ENCODE data around the gene MAB21L1. TPM values are rescaled to one million over a fixed set of nuclear protein-coding genes. Genes with fewer than 3 reads are reported as not detected.

Gene MAB21L1
- total RNA-seq, 2 donors from 2014 or later = 0.14 to 0.46 TPM

DNA sequence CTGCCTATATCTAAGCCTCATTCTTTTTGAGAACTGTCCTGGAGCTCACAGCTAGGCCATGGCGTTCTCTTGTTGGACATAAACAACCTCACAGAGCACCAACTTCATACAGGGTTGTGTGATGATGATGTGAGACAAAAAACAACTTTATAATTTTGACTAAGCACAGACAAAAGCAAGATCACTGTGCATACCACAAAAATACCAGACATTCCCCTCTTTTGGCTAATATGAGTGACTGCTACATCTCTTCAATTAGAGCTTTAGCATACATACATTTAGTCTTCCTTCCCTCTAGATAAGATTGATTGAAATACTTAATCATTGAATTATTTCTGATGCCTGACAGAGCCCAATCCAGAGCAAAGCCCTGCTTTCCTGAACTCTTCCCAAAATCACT is 8.3 kb downstream of the MAB21L1 start:
- intact Hi-C loops (cut with DNase I) = no loop called here
- no peak for DNase-seq (ENCODE audit: low spot score)

DNA sequence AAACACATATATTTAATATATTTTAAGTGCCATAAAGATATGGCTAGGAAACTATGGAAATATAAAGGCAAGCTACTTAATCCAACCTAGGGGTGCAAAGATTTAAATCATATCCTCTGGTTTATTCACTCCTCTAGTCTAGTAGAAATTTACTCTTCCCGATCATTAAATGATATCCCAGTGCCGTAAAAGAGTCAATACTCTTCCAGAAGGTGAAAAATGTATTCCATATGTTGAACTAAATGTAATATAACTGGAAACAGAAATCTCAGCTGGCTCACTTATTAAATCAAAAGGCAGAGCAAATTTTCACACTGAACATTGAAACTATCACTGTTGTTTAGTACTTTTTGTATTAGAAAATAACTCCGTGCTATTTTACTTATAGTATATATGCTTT is 11.1 kb downstream of the MAB21L1 start:
- DNase-seq (ENCODE audit: low spot score) = no peak
- intact Hi-C loops (cut with DNase I) = no loop called here

DNA sequence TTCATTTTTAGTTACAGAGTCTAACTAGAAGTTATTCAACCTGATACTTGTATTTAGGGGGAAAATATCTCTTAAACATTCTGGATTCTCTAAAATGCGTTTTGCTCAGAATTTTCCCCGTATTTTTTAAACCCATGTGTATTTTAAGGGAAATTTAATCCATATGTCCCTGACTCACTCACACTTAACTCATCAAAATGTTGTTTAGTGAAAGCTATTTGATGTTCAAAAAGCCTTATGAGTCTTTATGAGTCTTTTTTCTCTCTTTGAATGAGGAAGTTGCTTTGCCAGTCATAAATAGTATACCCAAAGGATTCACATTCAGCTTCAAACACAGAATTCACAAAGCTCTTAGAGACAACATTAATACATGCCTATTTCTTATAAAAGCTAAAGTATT is 16.4 kb downstream of the MAB21L1 start:
- DNase-seq (ENCODE audit: low spot score) = no peak
- intact Hi-C loops (cut with DNase I) = no loop called here

DNA sequence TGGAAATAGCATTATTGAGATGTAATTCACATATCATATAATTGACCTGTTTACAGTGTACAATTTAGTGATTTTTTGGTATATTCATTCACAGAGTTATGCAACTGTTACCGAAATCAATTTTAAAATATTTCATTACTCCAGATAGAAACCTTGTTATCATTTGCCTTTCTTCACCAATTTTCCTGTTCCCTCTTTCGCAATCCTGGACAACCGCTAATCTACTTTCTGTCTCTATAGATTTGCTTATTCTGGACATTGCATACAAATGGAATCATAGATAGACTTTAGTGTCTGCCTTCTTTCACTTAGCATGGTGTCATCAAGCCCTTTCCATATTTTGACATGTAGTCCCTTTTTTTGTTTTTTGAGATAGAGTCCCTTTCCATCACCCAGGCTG is 19.2 kb downstream of the MAB21L1 start:
- intact Hi-C loops (cut with DNase I) = no loop called here
- DNase-seq (ENCODE audit: low spot score) = no peak

DNA sequence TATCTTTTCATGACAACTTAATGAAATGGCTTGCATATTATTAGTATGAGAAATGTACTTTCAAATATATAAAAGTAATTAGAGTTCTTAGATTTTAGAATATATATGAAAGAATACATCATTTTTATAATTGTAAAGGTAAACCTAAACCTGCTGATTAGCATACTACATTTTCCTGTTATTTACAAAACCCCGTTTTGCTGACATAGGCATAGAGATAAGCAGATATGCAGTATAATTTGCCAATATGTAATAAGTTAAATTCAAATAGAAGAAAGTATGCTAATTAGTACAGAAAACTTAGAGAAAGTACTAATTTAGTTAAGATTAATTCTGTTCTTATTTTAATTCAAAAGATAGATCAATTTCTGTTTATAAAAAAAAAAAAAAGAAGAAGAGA is 21.5 kb downstream of the MAB21L1 start:
- intact Hi-C loops (cut with DNase I) = no loop called here
- no peak for DNase-seq (ENCODE audit: low spot score)

DNA sequence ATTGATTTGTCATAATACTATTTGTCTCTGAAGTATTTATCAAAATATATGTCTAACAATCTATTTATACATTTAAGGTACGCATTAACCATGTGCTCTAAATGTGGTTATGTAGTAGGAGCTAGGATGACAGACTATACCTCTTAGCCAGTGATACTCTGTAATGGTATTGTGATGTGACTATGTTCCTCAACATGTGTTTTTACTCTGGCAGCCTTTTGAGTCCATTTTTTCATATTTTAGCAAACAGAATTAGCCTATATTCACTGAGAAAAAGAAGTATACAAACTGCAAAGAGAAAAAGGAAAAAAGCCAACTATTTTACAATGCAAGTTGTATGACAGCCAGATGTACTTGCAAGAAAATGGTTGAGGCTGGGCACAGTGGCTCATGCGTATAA is 26.7 kb downstream of the MAB21L1 start:
- no peak for DNase-seq (ENCODE audit: low spot score)
- intact Hi-C loops (cut with DNase I) = no loop called here

DNA sequence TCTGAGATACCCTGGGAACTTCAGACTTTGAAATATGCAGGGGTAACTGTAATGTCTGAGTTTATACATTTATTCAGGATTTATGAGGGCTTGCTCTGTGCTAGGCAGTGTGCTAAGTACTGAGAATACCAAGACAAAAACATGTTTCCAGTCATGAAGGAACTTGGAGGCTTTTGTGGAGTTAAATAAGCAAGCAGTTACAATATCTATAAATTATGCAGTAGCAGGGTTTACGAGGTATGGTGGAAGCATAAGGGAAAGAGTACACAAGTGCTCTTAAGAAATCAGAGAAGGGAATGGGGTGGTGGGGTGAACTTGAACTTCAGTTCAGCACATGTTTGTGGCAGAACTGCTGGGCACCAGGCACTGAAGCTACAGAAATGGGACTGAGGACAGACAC is 28.0 kb downstream of the MAB21L1 start:
- intact Hi-C loops (cut with DNase I) = no loop called here
- no peak for DNase-seq (ENCODE audit: low spot score)

Data from posterior vena cava (tissue), 2 donors.